Measurements from ENCODE around the gene PBX3. TPM values are rescaled to one million over a fixed set of nuclear protein-coding genes. Genes with fewer than 3 reads are reported as not detected.

PBX3 gene
- total and polyA plus RNA-seq, 9 of the 15 experiments (the other 6 are each of a cell fraction or from before 2014, with no cell fraction given) = 0.14 to 5.8 (median 0.92) TPM

DNA sequence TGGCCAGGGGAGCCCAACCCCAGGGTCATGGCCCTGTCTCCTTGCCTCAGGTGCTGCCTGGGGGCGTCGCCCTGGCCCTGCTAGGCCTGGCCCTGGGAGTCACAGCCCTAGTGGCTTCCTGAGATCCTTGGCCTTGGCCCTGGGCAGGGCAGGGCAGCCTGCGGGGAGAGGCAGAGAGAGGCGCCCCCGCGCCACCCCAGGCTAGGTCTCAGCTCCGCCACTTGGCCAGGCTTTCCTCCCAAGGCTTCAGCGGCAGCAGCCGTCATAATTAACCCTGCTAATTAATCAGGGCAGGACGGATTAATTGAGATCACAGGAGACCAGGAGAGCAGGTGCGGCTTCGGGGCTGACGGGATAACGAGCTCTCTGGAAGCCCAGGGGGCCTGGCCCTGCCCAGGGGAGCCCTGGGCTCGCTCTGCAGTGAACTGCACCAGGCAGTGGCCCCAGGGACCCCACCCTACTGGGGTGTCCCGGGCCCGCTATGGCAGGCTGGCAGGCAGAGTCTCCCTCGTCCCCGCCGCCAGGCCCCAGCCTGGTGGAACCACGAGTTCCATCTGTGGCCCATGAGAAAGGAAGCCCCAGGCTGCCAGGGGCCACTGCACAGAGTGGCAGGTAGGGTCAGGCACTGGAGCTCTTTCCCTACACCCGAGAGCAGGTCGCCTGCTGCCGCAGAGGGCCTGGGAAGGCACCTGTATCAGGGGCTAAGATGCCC is 269.6 kb downstream of the PBX3 start:
- CTCF ChIA-PET (ENCODE audit: low intra/inter-chr PET ratio) = no interaction called here
- FAIRE-seq = no peak
- no TSS peak for BruUV-seq (replicated peaks)
- WGBS (ENCODE audit: insufficient coverage, low coverage, missing lambda C conversion rate) = under 1% methylated on average over 18 of the region's 24 CpGs
- H3K27ac ChIP-seq (ENCODE audit: extremely low read depth, low read depth, low read length) = no peak overlapping the region
- H3K4me1 ChIP-seq (replicated peaks in 1 of 2; ENCODE audit: control insufficient read depth in 2 of 2, insufficient read depth in 2 of 2, low read length in 2 of 2) = no peaks in the 10 kb centered on the region; a peak in 1 of 5 replicates
- H2AFZ ChIP-seq (ENCODE audit: low read depth, low read length) = no peak overlapping the region
- ATAC-seq = no peak
- peaks cover 17 to 52% of the 10 kb centered on the region in 2 experiments; a peak in 4 of 5 replicates for H3K27me3 ChIP-seq (ENCODE audit: control insufficient read depth in 2 of 2, insufficient read depth in 2 of 2, low read length in 2 of 2)
- H3K4me3 ChIP-seq = no peak overlapping the region
- in situ Hi-C loops (cut with MboI) = no loop called here
- POLR2A ChIA-PET = interaction anchor here (0.7 kb wide), 1 partner anchor 257 kb away, joined by 3 read pairs; no protein-coding TSS in a partner anchor
- no peaks in the 10 kb centered on the region for H3K9me1 ChIP-seq (ENCODE audit: control insufficient read depth, insufficient read depth, low read length)
- no peak overlapping the region for H3K9ac ChIP-seq (ENCODE audit: insufficient read depth in 1 of 2, low read depth in 2 of 2, low read length in 2 of 2)
- no peaks in the 10 kb centered on the region for H3K79me2 ChIP-seq (ENCODE audit: control insufficient read depth, insufficient read depth, low read length)
- peaks cover 3% of the 10 kb centered on the region; the same call in 1 of the 2 replicates for H4K20me1 ChIP-seq (replicated peaks; ENCODE audit: control insufficient read depth, insufficient read depth, low read length)
- H3K36me3 ChIP-seq (ENCODE audit: control insufficient read depth, insufficient read depth, low read length) = no peaks in the 10 kb centered on the region
- H3K9me3 ChIP-seq (replicated peaks; ENCODE audit: control insufficient read depth, insufficient read depth, low read depth, low read length) = no peaks in the 10 kb centered on the region
- intact Hi-C loops (cut with micrococcal nuclease) = no loop called here
- DNase-seq (ENCODE audit: extremely low read depth in 1 of 4, low spot score in 3 of 4) = no peak
- H3K4me2 ChIP-seq (ENCODE audit: insufficient read depth, low read length) = no peak overlapping the region
- TF ChIP-seq, protein P1, sequence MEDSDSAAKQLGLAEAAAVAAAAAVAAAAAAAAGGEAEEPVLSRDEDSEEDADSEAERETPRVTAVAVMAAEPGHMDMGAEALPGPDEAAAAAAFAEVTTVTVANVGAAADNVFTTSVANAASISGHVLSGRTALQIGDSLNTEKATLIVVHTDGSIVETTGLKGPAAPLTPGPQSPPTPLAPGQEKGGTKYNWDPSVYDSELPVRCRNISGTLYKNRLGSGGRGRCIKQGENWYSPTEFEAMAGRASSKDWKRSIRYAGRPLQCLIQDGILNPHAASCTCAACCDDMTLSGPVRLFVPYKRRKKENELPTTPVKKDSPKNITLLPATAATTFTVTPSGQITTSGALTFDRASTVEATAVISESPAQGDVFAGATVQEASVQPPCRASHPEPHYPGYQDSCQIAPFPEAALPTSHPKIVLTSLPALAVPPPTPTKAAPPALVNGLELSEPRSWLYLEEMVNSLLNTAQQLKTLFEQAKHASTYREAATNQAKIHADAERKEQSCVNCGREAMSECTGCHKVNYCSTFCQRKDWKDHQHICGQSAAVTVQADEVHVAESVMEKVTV (CRISPR knock-in tag; IDR thresholded peaks at IDR 0.05) = no peak
- no peak for TF ChIP-seq HMGN3 (IDR thresholded peaks at IDR 0.05; ENCODE audit: borderline replicate concordance, extremely low read depth, insufficient read length, low read depth, low read length)
- no peak for TF ChIP-seq RNF2 (IDR thresholded peaks at IDR 0.05)
- TF ChIP-seq ZNF764 (CRISPR knock-in tag; IDR thresholded peaks at IDR 0.05; ENCODE audit: low read depth) = no peak
- no peak for TF ChIP-seq ZNF76 (CRISPR knock-in tag; IDR thresholded peaks at IDR 0.05; ENCODE audit: borderline replicate concordance)
- no peak for TF ChIP-seq ZNF316 (IDR thresholded peaks at IDR 0.05)
- TF ChIP-seq BRD9 (IDR thresholded peaks at IDR 0.05; ENCODE audit: low read depth, partially characterized antibody) = no peak
- no peak for TF ChIP-seq TEAD4 (IDR thresholded peaks at IDR 0.05; ENCODE audit: low read length)
- TF ChIP-seq TEAD4 (CRISPR knock-in tag; IDR thresholded peaks at IDR 0.05; ENCODE audit: borderline replicate concordance) = no peak
- no peak for TF ChIP-seq IRF1 (CRISPR knock-in tag; IDR thresholded peaks at IDR 0.05; ENCODE audit: borderline replicate concordance)
- TF ChIP-seq POLR2B (IDR thresholded peaks at IDR 0.05; ENCODE audit: low read depth, partially characterized antibody) = no peak
- TF ChIP-seq, protein P2, sequence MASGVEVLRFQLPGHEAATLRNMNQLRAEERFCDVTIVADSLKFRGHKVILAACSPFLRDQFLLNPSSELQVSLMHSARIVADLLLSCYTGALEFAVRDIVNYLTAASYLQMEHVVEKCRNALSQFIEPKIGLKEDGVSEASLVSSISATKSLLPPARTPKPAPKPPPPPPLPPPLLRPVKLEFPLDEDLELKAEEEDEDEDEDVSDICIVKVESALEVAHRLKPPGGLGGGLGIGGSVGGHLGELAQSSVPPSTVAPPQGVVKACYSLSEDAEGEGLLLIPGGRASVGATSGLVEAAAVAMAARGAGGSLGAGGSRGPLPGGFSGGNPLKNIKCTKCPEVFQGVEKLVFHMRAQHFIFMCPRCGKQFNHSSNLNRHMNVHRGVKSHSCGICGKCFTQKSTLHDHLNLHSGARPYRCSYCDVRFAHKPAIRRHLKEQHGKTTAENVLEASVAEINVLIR (CRISPR knock-in tag; IDR thresholded peaks at IDR 0.05) = no peak
- TF ChIP-seq MEIS2 (IDR thresholded peaks at IDR 0.05; ENCODE audit: partially characterized antibody) = no peak
- no peak for TF ChIP-seq SMAD4 (CRISPR knock-in tag; conservative IDR thresholded peaks at IDR 0.05)
- no peak for TF ChIP-seq EZH2 (IDR thresholded peaks at IDR 0.05; ENCODE audit: borderline replicate concordance, low read depth, low read length)
- no peak for TF ChIP-seq JUNB (CRISPR knock-in tag; conservative IDR thresholded peaks at IDR 0.05)
- TF ChIP-seq, protein P3, sequence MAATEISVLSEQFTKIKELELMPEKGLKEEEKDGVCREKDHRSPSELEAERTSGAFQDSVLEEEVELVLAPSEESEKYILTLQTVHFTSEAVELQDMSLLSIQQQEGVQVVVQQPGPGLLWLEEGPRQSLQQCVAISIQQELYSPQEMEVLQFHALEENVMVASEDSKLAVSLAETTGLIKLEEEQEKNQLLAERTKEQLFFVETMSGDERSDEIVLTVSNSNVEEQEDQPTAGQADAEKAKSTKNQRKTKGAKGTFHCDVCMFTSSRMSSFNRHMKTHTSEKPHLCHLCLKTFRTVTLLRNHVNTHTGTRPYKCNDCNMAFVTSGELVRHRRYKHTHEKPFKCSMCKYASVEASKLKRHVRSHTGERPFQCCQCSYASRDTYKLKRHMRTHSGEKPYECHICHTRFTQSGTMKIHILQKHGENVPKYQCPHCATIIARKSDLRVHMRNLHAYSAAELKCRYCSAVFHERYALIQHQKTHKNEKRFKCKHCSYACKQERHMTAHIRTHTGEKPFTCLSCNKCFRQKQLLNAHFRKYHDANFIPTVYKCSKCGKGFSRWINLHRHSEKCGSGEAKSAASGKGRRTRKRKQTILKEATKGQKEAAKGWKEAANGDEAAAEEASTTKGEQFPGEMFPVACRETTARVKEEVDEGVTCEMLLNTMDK (IDR thresholded peaks at IDR 0.05; ENCODE audit: borderline replicate concordance, insufficient read depth, low read depth, low read length, poor library complexity, severe bottlenecking) = no peak
